Endothelial cell of hepatic sinusoid (primary cell): ENCODE measurements around the gene PKN1.

Experiments used
- in situ Hi-C: cut with HindIII; loops from 2 replicates; pipeline ENCODE4 v1.10.0; 2017; ENCODE audit warnings: low sequenced_read_pairs

The PKN1 gene

GRCh38 chr19:14425696-14426138 is 7.4 kb upstream of the PKN1 start:
- in situ Hi-C loops: loop anchor here (10.0 kb wide), 1 partner anchor 161 kb away; no protein-coding TSS in a partner anchor

DNA sequence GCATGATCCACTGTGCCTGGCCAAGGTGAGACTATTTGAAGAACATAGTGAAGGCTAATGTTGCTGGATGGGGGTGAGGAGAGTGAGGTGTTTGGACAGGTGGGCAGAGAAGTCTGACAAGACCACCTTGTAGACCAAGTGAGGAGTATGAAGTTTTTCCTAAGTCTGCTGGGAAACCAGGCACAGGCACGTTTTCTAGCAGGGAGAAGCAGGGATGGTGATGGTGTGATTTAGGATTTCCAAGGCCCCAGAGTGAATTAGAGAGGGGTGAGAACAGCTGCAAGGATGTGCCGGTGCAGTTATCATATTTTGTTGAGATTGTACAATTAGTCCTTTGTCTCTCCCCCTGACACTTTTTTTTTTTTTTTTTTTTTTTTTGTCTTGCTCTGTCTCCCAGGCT is 5.6 kb upstream of the PKN1 start:
- in situ Hi-C loops: loop anchor here (10.0 kb wide), 1 partner anchor 163 kb away; no protein-coding TSS in a partner anchor

GRCh38 chr19:14428882-14429416 is 4.2 kb upstream of the PKN1 start:
- in situ Hi-C loops: loop anchor here (10.0 kb wide), 1 partner anchor 164 kb away; no protein-coding TSS in a partner anchor

GRCh38 chr19:14430712-14431111 is 2.4 kb upstream of the PKN1 start:
- in situ Hi-C loops: no loop called here

DNA sequence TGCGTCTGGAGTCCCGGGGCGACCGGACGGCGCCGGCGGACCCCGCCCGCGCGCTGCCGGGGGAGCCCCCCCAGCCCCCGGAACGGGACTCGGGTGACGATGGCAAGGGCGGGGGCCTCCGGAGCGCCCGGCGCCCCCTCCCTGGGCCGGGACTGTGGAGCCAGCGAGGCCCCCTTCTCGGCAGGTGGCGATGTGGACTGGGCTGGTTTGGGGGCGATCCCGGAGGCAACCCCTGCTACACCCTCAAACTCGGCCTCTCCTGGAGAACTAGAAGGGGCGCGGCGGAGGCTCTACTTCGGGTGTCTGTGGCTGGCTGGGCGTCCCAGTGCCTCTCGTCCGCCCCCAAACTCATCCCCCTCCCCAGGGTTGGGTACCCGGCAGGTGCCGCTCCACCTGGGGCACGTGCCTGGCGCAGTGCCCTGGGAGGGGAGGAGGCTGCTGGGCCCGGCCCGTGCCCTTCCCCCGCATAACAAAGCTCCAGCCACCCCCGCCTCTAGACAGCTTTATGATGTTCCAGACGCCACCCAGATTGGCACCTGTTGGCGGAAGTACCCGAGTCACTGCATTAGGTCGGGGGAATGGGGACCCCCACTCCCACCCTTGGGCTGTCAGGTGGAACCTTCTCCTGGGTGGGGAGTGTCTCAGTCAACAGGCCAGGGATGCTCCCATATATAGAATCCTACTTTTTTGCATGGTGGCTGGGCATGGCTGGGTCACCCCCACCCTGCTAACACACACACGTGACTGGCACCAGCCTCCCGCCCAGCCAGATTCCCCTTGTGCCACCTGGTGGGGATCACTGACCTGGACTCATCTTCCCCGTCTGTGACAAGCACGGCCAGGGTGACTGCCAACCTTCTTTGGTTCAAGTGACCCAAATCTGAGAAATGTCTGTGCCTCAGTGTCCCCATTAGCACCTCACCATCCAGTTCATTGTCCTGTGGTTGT is 722 bp downstream of the PKN1 start:
- in situ Hi-C loops: no loop called here

- in situ Hi-C loops: no loop called here
Measured at GRCh38 chr19:14434543-14435319, 1.6 kb downstream of the PKN1 start.

- in situ Hi-C loops: no loop called here
Measured at GRCh38 chr19:14435320-14436050, 2.4 kb downstream of the PKN1 start.

GRCh38 chr19:14437578-14438140 is 4.6 kb downstream of the PKN1 start:
- in situ Hi-C loops: no loop called here

DNA sequence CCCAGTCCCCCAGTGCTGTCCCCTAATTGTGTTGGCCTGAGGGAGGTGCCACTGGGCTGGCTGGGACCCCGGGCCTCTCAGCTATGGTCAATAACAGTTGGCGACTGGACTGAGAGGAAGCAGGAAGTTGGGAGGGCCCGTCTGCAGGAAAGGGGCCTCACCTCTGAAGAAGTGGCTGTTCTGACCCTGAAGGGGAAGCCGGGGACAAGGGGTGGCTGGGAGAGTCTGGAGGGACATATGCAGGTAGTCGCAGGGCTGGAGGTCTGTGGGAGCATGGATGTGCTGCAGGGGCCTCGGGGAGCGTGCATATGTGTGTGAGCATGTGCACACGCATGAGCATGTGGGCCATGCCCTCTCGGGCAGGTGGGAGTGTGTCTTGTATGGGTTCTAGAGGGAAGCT is 5.9 kb downstream of the PKN1 start:
- in situ Hi-C loops: no loop called here

DNA sequence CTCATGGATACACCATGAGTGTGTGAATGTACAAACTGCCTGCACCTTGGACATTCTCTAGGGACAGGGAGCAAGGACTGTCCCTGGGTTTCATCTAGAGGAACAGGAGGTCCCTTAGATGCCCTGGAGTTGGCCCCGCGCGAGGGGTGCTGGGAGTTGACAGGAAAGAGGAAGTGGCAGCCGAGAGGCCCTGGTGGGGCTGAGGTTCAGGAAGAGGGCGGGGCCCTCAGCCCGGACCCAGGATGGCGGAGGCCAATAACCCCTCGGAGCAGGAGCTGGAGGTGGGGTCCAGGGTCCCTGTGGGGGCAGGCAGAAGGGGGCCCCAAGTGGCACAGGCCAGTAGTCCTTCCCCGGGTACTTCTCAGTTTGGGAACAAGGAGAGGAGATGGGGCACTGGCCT is 6.9 kb downstream of the PKN1 start:
- in situ Hi-C loops: no loop called here

DNA sequence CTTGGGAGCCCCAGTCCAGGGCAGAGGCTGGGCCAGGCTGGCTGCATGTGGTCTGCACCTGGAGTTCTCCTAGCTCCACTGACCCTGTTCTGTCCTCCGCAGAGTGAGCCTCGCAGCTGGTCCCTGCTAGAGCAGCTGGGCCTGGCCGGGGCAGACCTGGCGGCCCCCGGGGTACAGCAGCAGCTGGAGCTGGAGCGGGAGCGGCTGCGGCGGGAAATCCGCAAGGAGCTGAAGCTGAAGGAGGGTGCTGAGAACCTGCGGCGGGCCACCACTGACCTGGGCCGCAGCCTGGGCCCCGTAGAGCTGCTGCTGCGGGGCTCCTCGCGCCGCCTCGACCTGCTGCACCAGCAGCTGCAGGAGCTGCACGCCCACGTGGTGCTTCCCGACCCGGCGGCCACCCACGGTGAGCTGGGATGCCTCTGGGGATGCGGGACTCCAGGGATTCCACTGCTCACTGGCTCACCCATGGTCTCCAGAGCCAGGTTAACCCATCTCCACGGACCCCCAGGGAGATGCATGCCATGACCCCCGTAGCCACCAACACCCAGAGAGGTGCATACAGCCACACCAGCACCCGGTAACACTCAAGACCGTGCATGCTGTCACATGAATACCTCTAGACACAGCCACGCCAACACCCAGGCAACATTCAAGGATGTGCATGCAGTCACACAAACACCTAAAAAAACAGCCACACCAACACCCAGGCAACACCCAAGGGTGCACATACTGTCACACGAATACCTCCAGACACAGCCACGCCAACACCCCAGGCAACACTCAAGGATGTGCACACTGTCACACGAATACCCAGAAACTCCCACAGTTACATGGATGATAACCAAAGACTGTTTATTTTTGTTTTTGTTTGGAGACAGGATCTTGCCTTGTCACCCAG is 8.2 kb downstream of the PKN1 start:
- in situ Hi-C loops: no loop called here

DNA sequence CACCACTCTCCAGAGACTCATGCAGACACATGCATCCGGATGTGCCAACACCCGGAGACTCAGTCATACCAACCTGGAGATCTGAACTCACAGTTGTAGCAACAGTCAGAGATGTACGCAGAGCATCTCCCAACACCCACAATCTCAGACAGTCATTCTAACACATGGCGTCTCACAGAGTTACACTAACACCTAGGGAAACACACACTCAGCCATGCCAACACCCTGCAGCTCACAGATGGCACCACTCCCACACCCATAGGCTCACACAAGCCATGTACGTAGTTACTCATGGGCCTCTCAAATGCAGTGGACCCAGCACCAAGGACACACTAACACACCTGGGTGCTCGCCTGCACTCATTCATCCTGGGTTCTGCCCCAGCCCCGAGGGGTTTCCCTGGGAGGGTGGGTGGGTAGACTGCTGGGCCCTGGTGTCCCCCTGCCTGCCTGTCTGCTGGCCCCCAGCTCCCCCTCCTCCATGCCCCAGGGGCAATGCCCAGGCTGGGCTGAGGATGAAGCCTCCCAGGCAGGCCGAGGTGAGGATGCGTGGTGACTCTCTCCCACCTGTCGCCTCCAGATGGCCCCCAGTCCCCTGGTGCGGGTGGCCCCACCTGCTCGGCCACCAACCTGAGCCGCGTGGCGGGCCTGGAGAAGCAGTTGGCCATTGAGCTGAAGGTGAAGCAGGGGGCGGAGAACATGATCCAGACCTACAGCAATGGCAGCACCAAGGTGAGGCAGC is 10.0 kb downstream of the PKN1 start:
- in situ Hi-C loops: no loop called here

GRCh38 chr19:14443632-14444216 is 10.6 kb downstream of the PKN1 start:
- in situ Hi-C loops: no loop called here

DNA sequence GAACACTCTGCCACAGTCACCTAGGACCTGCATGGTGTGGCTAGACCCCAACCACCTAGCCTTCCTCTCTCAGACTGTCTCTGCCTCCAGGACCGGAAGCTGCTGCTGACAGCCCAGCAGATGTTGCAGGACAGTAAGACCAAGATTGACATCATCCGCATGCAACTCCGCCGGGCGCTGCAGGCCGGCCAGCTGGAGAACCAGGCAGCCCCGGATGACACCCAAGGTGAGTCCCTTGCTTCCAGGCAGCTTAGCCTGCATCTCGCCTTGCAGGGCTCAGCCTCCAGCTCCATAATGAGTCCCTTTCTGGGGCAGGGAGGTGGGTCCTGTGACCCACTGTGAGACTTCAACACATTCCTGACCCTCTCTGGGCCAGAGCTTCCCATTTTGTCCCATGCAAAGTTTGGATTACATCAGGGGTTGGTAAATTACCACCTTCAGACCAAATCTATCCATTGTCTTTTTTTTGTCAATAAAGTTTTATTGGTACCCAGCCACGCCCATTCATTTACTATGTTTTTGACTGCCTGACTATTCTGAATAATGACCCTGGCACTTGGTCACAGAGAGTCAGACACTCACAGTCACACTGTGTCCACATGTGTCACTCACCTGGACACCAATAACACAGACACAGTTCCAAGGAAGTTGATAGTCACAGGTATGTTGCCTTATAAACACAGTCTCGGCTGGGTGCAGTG is 13.4 kb downstream of the PKN1 start:
- in situ Hi-C loops: no loop called here

DNA sequence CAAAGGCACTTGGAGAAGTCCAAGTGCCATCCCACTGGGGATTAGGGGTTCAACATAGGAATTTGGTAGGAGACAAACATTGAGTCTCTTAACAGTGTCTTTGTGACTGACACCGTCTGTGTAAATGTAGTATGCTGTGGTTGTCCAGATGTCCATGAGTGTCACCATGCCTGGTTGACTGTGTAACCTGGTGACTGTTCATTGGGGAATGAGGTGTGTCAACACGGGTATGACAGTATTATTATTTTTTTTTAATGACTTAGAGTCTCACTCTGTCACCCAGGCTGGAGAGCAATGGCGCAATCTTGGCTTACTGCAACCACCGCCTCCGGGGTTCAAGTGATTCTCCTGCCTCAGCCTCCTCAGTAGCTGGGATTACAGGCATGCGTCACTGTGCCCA is 16.2 kb downstream of the PKN1 start:
- in situ Hi-C loops: no loop called here

DNA sequence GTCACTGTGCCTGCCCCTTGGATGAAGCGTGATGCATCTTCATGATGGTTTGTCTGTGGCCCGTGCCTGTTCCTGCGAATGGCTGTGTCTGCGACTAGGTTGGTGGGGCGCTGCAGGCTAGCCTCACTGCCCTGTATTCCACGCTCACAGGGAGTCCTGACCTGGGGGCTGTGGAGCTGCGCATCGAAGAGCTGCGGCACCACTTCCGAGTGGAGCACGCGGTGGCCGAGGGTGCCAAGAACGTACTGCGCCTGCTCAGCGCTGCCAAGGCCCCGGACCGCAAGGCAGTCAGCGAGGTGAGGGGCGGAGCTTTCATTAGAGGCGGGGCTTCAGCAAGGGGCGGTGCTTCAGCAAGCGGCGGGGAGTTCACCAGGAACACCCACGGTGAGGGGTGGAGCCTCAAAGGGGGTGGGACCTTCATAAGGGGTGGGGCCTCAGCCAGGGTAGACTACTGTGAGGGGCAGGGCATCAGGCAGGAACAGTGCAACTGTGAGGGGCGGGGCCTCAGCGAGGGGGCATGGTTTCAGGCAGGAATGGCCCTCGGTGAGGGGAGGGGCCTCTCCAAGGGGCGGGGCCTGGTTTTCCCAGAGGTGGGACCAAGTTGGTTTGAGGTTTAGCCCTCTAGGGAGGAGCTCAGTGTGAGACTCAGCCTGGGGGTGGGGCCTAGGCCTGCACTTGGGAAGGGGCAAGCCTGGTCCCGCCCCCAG is 17.2 kb downstream of the PKN1 start:
- in situ Hi-C loops: no loop called here

- in situ Hi-C loops: no loop called here
Measured at GRCh38 chr19:14450876-14451275, 17.8 kb downstream of the PKN1 start.
